Activated T-cell treated with anti-CD3 and anti-CD28 coated beads for 24 hours (primary cell): ENCODE data around the gene HBA2.
"Not testable (repeated sequence)": the region's sequence is repeated elsewhere in the genome, so short reads cannot be mapped to it uniquely, and the experiment has no call there.

Experiments
- DNase-seq: peaks from one replicate; pipeline ENCODE4 v3.0.0-alpha.2; 2020; ENCODE audit warnings: low read depth

The HBA2 gene

GRCh38 chr16:175011-175949, 2.6 kb downstream of the HBA2 start:
- no peak for DNase-seq

GRCh38 chr16:176006-176405, 3.3 kb downstream of the HBA2 start:
- not testable (repeated sequence) for DNase-seq

GRCh38 chr16:176477-177382, 4.1 kb downstream of the HBA2 start, which contains the start of gene HBA1:
TSS of gene HBA1 (plus strand) at chr16:176680. CDS start at chr16:176717, 37 bp downstream.
- not testable (repeated sequence) for DNase-seq

GRCh38 chr16:177394-177822, 4.7 kb downstream of the HBA2 start:
- no peak for DNase-seq

GRCh38 chr16:177981-178667, 5.4 kb downstream of the HBA2 start:
- no peak for DNase-seq

- DNase-seq: no peak
Observed at GRCh38 chr16:178668-179015, 6.0 kb downstream of the HBA2 start.

GRCh38 chr16:179211-180092, 6.8 kb downstream of the HBA2 start:
- DNase-seq: no peak

GRCh38 chr16:180101-180675, 7.5 kb downstream of the HBA2 start, which contains the start of gene HBQ1:
TSS of gene HBQ1 (plus strand) at chr16:180459. CDS start at chr16:180487, 28 bp downstream.
- no peak for DNase-seq

GRCh38 chr16:180681-181564, 8.2 kb downstream of the HBA2 start:
- DNase-seq: peak; percentile 77

- no peak for DNase-seq
Observed at GRCh38 chr16:181565-182021, 8.9 kb downstream of the HBA2 start.

GRCh38 chr16:183005-183404, 10.3 kb downstream of the HBA2 start:
- DNase-seq: no peak

- DNase-seq: no peak
Observed at GRCh38 chr16:185213-185612, 12.5 kb downstream of the HBA2 start.

- DNase-seq: no peak
Observed at GRCh38 chr16:185691-186090, 13.0 kb downstream of the HBA2 start.

GRCh38 chr16:187330-187729, 14.7 kb downstream of the HBA2 start:
- DNase-seq: no peak

GRCh38 chr16:188674-189073, 16.0 kb downstream of the HBA2 start:
- DNase-seq: no peak

- no peak for DNase-seq
Observed at GRCh38 chr16:189604-190186, 17.0 kb downstream of the HBA2 start.

GRCh38 chr16:191831-192230, 19.2 kb downstream of the HBA2 start:
- no peak for DNase-seq

- DNase-seq: no peak
Observed at GRCh38 chr16:192686-193085, 20.0 kb downstream of the HBA2 start.

GRCh38 chr16:193441-193840, 20.8 kb downstream of the HBA2 start:
- DNase-seq: no peak
